Measurements from ENCODE around the gene TOP2B.

Gene TOP2B

DNA sequence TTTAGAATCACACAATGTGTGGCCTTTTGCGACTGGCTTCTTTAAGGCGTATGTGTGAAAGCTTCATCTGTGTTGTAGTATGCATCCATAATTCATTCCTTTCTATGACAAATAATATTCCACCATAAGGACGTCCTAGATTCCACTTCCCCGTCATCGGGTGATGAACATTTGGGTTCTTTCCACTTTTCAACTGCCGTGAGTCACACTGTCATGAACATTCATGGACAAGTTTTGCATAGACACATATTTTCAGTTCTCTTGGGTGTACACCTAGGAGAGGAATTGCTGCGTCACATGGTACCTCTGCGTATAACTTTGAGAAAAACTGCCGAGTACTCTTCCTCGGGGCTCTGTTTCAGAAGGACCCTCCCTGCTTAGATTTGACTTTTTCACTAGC, 97.3 kb downstream of the TOP2B start:
- TF ChIP-seq, protein P1, sequence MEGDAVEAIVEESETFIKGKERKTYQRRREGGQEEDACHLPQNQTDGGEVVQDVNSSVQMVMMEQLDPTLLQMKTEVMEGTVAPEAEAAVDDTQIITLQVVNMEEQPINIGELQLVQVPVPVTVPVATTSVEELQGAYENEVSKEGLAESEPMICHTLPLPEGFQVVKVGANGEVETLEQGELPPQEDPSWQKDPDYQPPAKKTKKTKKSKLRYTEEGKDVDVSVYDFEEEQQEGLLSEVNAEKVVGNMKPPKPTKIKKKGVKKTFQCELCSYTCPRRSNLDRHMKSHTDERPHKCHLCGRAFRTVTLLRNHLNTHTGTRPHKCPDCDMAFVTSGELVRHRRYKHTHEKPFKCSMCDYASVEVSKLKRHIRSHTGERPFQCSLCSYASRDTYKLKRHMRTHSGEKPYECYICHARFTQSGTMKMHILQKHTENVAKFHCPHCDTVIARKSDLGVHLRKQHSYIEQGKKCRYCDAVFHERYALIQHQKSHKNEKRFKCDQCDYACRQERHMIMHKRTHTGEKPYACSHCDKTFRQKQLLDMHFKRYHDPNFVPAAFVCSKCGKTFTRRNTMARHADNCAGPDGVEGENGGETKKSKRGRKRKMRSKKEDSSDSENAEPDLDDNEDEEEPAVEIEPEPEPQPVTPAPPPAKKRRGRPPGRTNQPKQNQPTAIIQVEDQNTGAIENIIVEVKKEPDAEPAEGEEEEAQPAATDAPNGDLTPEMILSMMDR (IDR thresholded peaks at IDR 0.05; ENCODE audit: low read length, missing control alignments) = no peak
- no peak for DNase-seq (ENCODE audit: low read depth)

DNA sequence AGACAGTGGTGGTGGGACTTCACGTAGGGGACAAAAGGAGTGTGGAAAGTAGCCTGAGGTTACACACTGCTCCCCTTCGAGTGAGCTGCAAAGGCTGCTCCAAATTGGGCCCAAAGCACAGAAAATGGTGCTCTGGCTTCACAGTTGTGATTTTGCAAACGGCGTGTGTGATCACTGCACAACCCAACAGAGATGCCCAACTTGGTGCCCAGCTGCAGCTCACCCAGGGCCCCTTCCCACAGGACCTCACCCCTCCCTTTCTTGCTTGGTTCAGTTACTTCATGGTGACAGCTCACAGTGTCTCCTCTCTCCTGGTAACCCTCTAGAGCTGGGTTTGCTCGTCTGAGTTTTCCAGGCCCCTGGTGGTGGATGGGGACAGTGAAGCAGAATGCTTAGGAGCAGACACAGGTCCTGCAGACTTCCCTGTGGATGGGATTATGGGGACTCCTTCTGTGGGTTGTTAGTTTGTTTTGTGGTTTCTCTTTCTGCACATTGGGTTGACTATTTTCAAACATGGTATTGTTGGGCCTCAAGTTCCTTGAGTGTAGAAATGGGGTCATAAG, 98.3 kb downstream of the TOP2B start:
- H3K4me3 ChIP-seq (replicated peaks; ENCODE audit: low read depth, low read length) = no peak overlapping the region
- DNase-seq (ENCODE audit: low read depth) = no peak
- TF ChIP-seq, protein P1 (IDR thresholded peaks at IDR 0.05; ENCODE audit: low read length, missing control alignments) = no peak

More for the DNA sequence above, 97.3 kb downstream of the TOP2B start:
- no peak overlapping the region for H3K4me3 ChIP-seq (replicated peaks; ENCODE audit: low read depth, low read length)

DNA sequence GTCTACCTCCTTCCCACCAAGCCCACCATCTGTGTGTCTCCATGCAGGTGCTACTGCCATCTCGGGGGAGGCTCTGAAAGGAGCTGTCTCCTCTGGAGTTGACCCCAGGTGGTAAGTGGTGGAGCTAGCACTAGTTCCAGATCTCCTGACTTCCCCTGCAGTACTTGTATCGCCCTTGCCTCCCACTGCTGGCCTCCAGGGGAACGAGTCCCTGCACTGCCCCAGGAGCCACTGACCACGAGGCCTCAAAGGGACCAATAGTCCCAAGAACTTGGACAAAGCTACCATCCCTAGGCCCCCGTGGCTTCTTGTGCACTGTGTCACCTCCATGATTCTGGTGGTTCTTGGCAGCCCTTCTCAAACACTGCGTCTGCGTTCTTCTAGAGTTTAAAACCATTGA, 98.9 kb downstream of the TOP2B start:
- TF ChIP-seq, protein P1 (IDR thresholded peaks at IDR 0.05; ENCODE audit: low read length, missing control alignments) = no peak
- H3K4me3 ChIP-seq (replicated peaks; ENCODE audit: low read depth, low read length) = no peak overlapping the region
- DNase-seq (ENCODE audit: low read depth) = no peak

DNA sequence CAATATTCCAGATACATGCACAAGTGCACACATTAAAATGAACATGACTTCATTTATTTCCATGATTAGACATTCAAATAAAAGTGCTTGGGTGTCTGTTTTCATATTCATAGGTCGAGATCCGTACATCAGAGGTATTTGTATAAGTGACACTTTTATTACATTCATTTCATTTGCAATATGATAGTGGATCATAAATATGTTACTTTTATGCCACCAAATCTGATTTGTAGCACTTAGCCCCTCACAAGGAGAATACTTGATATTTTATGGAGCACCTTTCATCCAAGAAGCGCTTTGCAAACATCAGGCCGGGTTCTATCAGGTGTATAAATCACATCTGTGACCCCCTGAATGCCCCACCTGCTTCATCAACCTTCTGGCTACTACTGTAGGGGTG, 100.6 kb downstream of the TOP2B start:
- H3K4me3 ChIP-seq (replicated peaks; ENCODE audit: low read depth, low read length) = no peak overlapping the region
- TF ChIP-seq, protein P1 (IDR thresholded peaks at IDR 0.05; ENCODE audit: low read length, missing control alignments) = no peak
- no peak for DNase-seq (ENCODE audit: low read depth)

DNA sequence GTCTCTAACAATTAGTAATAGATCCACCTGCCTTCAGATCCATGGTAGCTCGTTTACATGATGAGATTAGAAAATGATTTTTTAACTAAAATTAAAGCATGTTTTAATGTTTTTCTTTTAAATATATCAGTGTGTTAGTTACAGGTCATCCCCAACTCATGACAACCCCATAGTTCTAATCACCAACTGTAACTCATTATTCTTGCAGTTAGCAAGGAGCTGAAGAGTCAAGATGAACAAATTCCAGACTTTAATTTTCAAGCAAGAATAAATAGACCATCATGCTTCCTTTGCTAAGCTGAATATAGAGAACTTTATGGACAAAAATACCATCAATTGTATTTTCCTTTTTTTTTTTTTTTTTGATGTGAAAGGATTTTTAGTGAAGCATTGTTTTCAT, 101.1 kb downstream of the TOP2B start:
- TF ChIP-seq, protein P1 (IDR thresholded peaks at IDR 0.05; ENCODE audit: low read length, missing control alignments) = no peak

DNA sequence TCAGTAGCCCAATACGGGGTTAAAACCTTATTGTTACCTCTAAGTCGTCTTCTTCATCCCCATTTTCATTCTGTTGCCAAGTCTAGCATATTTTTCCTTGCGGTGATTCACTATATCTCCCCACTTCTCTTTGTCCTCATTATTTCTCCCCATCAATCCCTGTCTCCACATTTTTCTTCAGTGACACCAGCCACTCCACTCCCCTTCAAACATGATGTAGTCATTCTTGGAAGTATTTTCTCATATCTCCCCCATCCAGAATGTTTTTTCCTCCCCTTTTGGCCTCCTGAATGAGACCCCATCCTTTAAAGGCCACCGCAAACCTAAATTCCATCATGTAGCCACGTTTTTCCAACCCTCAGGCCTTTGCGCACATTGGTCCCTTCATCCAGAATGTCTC, 105.9 kb downstream of the TOP2B start:
- DNase-seq (ENCODE audit: low read depth) = no peak
- TF ChIP-seq, protein P1 (IDR thresholded peaks at IDR 0.05; ENCODE audit: low read length, missing control alignments) = no peak
- H3K4me3 ChIP-seq (replicated peaks; ENCODE audit: low read depth, low read length) = no peak overlapping the region

More for the DNA sequence above, 101.1 kb downstream of the TOP2B start:
- no peak overlapping the region for H3K4me3 ChIP-seq (replicated peaks; ENCODE audit: low read depth, low read length)
- DNase-seq (ENCODE audit: low read depth) = no peak

DNA sequence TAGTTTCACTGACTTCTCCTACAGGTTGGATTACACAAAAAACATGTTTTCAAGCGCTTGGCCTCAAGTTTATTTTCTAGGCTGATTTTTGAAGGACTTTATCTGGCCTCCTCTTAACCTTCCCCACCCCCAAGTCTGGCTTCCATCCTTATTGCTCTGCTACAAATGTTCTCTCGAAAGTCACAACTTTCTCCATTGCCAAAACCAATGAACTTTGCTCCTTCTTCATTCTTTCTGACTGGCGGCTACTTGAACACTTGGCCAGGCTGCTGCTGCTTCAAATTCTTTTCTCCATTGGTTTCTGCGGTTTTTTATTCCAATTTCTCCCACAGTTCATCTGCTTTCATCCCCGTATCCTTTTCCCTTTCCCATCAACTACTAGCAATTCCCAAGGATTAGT, 106.6 kb downstream of the TOP2B start:
- no peak overlapping the region for H3K4me3 ChIP-seq (replicated peaks; ENCODE audit: low read depth, low read length)
- TF ChIP-seq, protein P1 (IDR thresholded peaks at IDR 0.05; ENCODE audit: low read length, missing control alignments) = no peak
- peak; percentile 38 for DNase-seq (ENCODE audit: low read depth)
